ENCODE results near the gene RAB6A.

DNA sequence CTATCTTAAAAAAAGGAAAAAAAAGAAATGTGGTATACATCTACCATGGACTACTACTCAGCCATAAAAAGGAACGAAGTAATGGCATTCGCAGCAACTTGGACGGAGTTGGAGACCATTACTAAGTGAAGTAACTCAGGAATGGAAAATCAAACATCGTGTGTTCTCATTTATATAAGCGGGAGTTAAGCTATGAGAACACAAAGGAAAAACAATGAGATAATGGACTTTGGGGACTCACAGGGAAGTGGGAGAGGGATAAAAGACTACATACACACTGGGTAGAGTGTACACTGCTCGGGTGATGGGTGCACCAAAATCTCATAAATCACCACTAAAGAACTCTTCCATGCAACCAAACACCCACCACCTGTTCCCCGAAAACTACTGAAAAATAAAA is 11.8 kb downstream of the RAB6A start:
- TF ChIP-seq POLR2A (IDR thresholded peaks at IDR 0.05): no peak
- TF ChIP-seq, protein P1, sequence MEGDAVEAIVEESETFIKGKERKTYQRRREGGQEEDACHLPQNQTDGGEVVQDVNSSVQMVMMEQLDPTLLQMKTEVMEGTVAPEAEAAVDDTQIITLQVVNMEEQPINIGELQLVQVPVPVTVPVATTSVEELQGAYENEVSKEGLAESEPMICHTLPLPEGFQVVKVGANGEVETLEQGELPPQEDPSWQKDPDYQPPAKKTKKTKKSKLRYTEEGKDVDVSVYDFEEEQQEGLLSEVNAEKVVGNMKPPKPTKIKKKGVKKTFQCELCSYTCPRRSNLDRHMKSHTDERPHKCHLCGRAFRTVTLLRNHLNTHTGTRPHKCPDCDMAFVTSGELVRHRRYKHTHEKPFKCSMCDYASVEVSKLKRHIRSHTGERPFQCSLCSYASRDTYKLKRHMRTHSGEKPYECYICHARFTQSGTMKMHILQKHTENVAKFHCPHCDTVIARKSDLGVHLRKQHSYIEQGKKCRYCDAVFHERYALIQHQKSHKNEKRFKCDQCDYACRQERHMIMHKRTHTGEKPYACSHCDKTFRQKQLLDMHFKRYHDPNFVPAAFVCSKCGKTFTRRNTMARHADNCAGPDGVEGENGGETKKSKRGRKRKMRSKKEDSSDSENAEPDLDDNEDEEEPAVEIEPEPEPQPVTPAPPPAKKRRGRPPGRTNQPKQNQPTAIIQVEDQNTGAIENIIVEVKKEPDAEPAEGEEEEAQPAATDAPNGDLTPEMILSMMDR (IDR thresholded peaks at IDR 0.05): no peak
